ENCODE data around the gene HS3ST3B1. TPM values are rescaled to one million over a fixed set of nuclear protein-coding genes. Genes with fewer than 3 reads are reported as not detected.

HS3ST3B1 gene
- total and polyA plus RNA-seq, 9 donors: 3.2 to 9.9 (median 5.9) TPM

DNA sequence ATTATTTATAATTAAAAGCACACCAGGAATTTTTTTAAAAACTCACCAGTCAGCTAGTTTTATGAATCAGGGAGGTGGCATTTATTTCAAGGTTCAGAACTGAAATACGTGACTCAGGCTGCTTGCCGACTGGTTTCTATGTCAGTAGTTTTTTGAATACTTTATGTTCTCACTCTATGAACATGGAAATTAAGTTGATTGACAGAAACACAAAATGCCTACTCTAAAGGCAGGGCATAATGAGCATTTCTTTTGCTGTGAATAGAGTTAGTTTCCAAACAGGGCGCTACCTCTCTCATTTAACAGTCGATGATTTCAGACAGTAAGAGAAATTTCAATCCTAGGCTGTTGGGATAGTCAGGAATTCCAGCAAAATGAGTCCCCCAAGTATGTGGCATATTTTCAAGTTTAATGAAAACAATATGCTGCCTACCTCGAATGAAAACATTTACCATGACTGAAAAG is 6.7 kb downstream of the HS3ST3B1 start:
- no peak overlapping the region for H3K27ac ChIP-seq
- H3K4me3 ChIP-seq: no peak overlapping the region
- no peaks in the 10 kb centered on the region for H3K9me3 ChIP-seq
- peaks cover 6% of the 10 kb centered on the region for H3K4me1 ChIP-seq (ENCODE audit: insufficient read depth)
- intact Hi-C loops (cut with DNase I): loop anchor here in 3 of 4 donors (10.0 kb wide), 2 partner anchors 703 to 1283 kb away; partner anchors contain the start of gene HS3ST3A1 (in 1 of the 3)
- TF ChIP-seq EP300 (IDR thresholded peaks at IDR 0.05): no peak
- no peak for DNase-seq
- no peaks in the 10 kb centered on the region for H3K27me3 ChIP-seq
- 69 to 73% (median 71%) methylated on average over 5 of the region's 5 CpGs for WGBS, 3 donors
- H3K36me3 ChIP-seq: no peaks in the 10 kb centered on the region

- no peak for DNase-seq
- WGBS, 3 donors: 26 to 31% (median 29%) methylated on average over 4 of the region's 4 CpGs
- H3K9me3 ChIP-seq: no peaks in the 10 kb centered on the region
- H3K27me3 ChIP-seq: no peaks in the 10 kb centered on the region
- H3K27ac ChIP-seq: no peak overlapping the region
- H3K4me1 ChIP-seq (ENCODE audit: insufficient read depth): peaks cover 4% of the 10 kb centered on the region
- no peaks in the 10 kb centered on the region for H3K36me3 ChIP-seq
- H3K4me3 ChIP-seq: peak overlapping the region; percentile 40
- no peak for TF ChIP-seq EP300 (IDR thresholded peaks at IDR 0.05)
- TF ChIP-seq CTCF (IDR thresholded peaks at IDR 0.05): no peak
- TF ChIP-seq POLR2A (IDR thresholded peaks at IDR 0.05): no peak
- intact Hi-C loops (cut with DNase I): loop anchor here in 3 of 4 donors (10.0 kb wide), 2 partner anchors 704 to 1284 kb away; partner anchors contain the start of gene HS3ST3A1 (in 1 of the 3)
Observed at GRCh38 chr17:14308636-14308964, 7.7 kb downstream of the HS3ST3B1 start.

DNA sequence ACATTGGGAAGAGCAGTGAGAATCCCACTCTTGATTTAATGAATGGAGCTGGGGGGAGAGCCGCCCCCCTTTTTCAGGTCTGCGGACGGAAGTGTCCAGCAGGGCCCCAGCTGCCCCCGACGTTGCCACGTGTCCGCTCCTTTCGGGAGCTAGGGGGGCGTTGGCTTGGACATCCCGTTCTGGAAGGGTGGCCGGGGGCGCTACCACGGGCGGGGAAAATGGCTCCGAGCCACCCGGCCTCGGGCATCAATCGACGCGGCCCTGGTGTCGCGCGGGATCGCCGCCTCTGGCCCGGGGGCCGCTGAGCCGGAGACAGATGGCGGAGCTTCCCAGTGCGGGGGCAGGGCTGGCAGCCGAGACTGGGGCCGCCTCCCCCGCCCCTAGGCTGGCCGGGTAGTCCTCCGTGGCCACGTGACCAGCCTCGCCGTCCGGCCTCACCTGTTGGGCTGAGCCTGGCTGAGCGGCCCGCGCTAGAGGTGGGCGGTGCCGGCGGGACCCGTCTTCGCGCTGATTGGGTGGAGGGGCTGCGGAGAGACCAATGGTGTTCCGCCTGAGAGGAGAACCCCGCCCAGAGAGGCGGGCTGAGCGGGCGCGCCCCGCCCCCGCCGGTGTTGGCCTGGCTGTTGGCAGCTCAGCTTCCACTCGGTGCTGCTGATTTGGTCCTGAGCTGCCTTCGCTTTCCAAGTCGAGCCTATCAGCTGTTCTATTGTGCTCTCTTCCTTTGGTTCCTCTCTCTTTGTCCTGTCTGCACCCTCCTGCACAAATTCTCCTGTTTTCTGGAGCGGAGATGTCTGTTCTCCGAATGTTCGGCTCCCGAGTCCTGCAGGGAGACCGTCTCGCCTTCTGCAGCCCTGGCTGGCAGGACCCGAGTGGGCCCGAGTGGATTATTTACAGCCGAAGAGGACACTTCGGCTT is 8.3 kb downstream of the HS3ST3B1 start:
- Histone ChIP-seq H3K4me3 (peak overlapping the region; percentile 40), H3K27me3 (no peaks in the 10 kb centered on the region), H3K9me3 (no peaks in the 10 kb centered on the region), H3K27ac (peak overlapping the region in 1 of 2 donors; percentile 38), H3K4me1 (ENCODE audit: insufficient read depth) (peaks cover 4% of the 10 kb centered on the region), H3K36me3 (no peaks in the 10 kb centered on the region)
- 1 to 3% (median 2%) methylated on average over 46 to 71 of the region's 71 CpGs for WGBS, 3 donors
- DNase-seq: peak; percentile 86 to 96 (median 94)
- intact Hi-C loops (cut with DNase I): loop anchor here in 3 of 4 donors (10.0 kb wide), 2 partner anchors 704 to 1284 kb away; partner anchors contain the start of gene HS3ST3A1 (in 1 of the 3)
- TF ChIP-seq POLR2A (IDR thresholded peaks at IDR 0.05) (no peak), EP300 (IDR thresholded peaks at IDR 0.05) (no peak), CTCF (IDR thresholded peaks at IDR 0.05) (peak in 1 of 3 donors; percentile 5)

DNA sequence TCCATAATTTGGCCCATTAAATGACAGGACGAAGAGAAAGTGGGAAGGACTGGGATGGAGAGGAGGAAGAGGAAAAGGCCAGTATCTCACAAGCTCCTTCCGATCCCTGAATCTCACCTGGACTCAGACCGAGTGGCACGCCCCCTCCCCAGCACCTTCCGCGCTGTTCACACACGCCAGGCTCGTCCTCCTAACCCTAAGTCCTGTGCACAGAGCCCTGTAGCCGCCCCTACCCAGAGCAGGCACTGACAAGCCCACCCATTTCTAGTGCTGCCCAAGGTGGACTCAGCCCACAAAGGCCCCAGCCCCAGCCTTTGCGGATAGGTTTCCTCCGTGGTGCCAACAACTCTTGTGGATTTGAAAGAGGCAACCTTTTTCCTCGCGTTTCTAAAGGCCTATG is 9.2 kb downstream of the HS3ST3B1 start:
- TF ChIP-seq EP300 (IDR thresholded peaks at IDR 0.05) (no peak), CTCF (IDR thresholded peaks at IDR 0.05) (no peak), POLR2A (IDR thresholded peaks at IDR 0.05) (no peak)
- H3K4me3 ChIP-seq: no peak overlapping the region
- no peak overlapping the region for H3K27ac ChIP-seq

GRCh38 chr17:14310605-14311004 is 9.7 kb downstream of the HS3ST3B1 start:
- Histone ChIP-seq H3K36me3 (no peaks in the 10 kb centered on the region), H3K27ac (no peak overlapping the region), H3K4me3 (no peak overlapping the region), H3K9me3 (no peaks in the 10 kb centered on the region), H3K27me3 (no peaks in the 10 kb centered on the region), H3K4me1 (ENCODE audit: insufficient read depth) (peaks cover 4% of the 10 kb centered on the region)
- intact Hi-C loops (cut with DNase I): no loop called here
- no peak for DNase-seq
- TF ChIP-seq EP300 (IDR thresholded peaks at IDR 0.05) (no peak), POLR2A (IDR thresholded peaks at IDR 0.05) (no peak), CTCF (IDR thresholded peaks at IDR 0.05) (no peak)
- WGBS, 3 donors: 60 to 62% (median 60%) methylated on average over 7 of the region's 7 CpGs

More for the DNA sequence above, 9.2 kb downstream of the HS3ST3B1 start:
- H3K4me1 ChIP-seq (ENCODE audit: insufficient read depth): peaks cover 4% of the 10 kb centered on the region
- intact Hi-C loops (cut with DNase I): no loop called here
- WGBS, 3 donors: 40 to 52% (median 50%) methylated on average over 13 of the region's 13 CpGs
- no peaks in the 10 kb centered on the region for H3K9me3 ChIP-seq
- DNase-seq: peak in 2 of 5 donors; percentile 34 to 39
- no peaks in the 10 kb centered on the region for H3K27me3 ChIP-seq
- H3K36me3 ChIP-seq: no peaks in the 10 kb centered on the region

Data from ovary (tissue), 9 donors.